ENCODE results near the gene RPP21. TPM values are rescaled to one million over a fixed set of nuclear protein-coding genes. Genes with fewer than 3 reads are reported as not detected.

RPP21 gene
- total RNA-seq, 1 donor from 2014 or later = 38.1 TPM

GRCh38 chr6:30325873-30326525 lies 19.0 kb upstream of the RPP21 start:
- H3K9me3 Mint-ChIP-seq = no peaks in the 10 kb centered on the region
- peak; percentile 54 for ATAC-seq (ENCODE audit: low read depth)
- DNase-seq = peak; percentile 40
- POLR2A ChIA-PET = interaction anchor here (0.5 to 3.0 kb wide), 20 partner anchors 9 to 676 kb away, joined by 3 to 27 read pairs (median 4); partner anchors contain the start of genes MDC1, PPP1R11, RPP21 and TRIM26
- CTCF ChIA-PET = interaction anchor here (0.8 to 1.4 kb wide), 5 partner anchors 20 to 195 kb away, joined by 3 to 6 read pairs (median 4); no protein-coding TSS in a partner anchor
- peaks cover 47% of the 10 kb centered on the region for H3K36me3 Mint-ChIP-seq (ENCODE audit: low read depth)
- intact Hi-C loops (cut with micrococcal nuclease) = loop anchor here (1.0 to 5.0 kb wide), 6 partner anchors 19 to 1429 kb away; partner anchors contain the start of genes PPP1R11 and RPP21
- H3K27ac Mint-ChIP-seq = peak overlapping the region; percentile 99
- no peak for TF ChIP-seq CTCF (IDR thresholded peaks at IDR 0.05)
- peaks cover 63% of the 10 kb centered on the region for H3K4me1 Mint-ChIP-seq
- peak overlapping the region; percentile 96 for H3K4me3 Mint-ChIP-seq
- no peaks in the 10 kb centered on the region for H3K27me3 Mint-ChIP-seq

- H3K27me3 Mint-ChIP-seq = no peaks in the 10 kb centered on the region
- ChIA-PET POLR2A (interaction anchor here (0.5 to 3.0 kb wide), 21 partner anchors 9 to 677 kb away, joined by 3 to 27 read pairs (median 4); partner anchors contain the start of genes MDC1, PPP1R11, RPP21 and TRIM26), CTCF (interaction anchor here (0.8 to 1.4 kb wide), 4 partner anchors 19 to 196 kb away, joined by 3 to 6 read pairs (median 4); no protein-coding TSS in a partner anchor)
- peaks cover 57% of the 10 kb centered on the region for H3K4me1 Mint-ChIP-seq
- peak; percentile 68 for ATAC-seq (ENCODE audit: low read depth)
- H3K27ac Mint-ChIP-seq = peak within 1 kb of the TSS; percentile 99
- intact Hi-C loops (cut with micrococcal nuclease) = loop anchor here (1.0 to 5.0 kb wide), 5 partner anchors 19 to 1429 kb away; partner anchors contain the start of genes PPP1R11 and RPP21
- H3K9me3 Mint-ChIP-seq = no peaks in the 10 kb centered on the region
- peaks cover 54% of the 10 kb centered on the region for H3K36me3 Mint-ChIP-seq (ENCODE audit: low read depth)
- peak within 1 kb of the TSS; percentile 96 for H3K4me3 Mint-ChIP-seq
- peak; percentile 90 for DNase-seq
- TF ChIP-seq CTCF (IDR thresholded peaks at IDR 0.05) = no peak
Observed at GRCh38 chr6:30326526-30327231, 18.3 kb upstream of the RPP21 start, which contains the start of gene TRIM39. Gene TRIM39, plus strand, starts transcription at chr6:30326927. Its CDS starts 2,391 bp downstream, at chr6:30329318.

DNA sequence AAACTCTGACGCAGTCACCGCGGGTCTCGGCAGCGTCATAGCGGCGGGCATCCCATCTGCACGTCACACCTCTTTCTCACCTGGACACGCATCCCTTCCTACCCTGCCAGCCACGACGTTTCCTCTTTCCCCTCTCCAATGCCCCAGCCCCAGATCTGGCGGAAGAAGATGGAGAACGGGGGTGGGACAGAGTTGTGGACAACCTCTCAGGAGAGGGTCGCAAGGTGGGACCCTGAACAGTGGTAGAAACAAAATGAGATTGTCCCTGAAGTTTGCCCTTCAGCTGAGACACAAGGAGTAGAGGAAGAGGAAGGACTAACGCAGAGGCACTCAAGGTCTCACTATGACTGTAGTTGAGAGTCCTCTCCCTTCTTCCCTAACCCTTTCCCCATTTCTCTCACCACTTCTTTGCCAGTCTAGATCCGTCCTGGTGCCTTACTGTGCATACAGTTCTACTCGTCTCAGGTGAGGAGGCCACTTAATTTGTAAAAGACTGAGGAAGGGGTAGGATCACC lies 17.7 kb upstream of the RPP21 start:
- ChIA-PET POLR2A (interaction anchor here (1.0 to 3.0 kb wide), 11 partner anchors 10 to 677 kb away, joined by 3 to 27 read pairs (median 5); partner anchors contain the start of genes MDC1, PPP1R11, RPP21 and TRIM26), CTCF (interaction anchor here (1.3 kb wide), 1 partner anchor 113 kb away, joined by 4 read pairs; no protein-coding TSS in a partner anchor)
- H3K9me3 Mint-ChIP-seq = no peaks in the 10 kb centered on the region
- peak overlapping the region; percentile 96 for H3K27ac Mint-ChIP-seq
- H3K36me3 Mint-ChIP-seq (ENCODE audit: low read depth) = peaks cover 57% of the 10 kb centered on the region
- intact Hi-C loops (cut with micrococcal nuclease) = loop anchor here (5.0 kb wide), 1 partner anchor 1430 kb away; no protein-coding TSS in a partner anchor
- H3K4me1 Mint-ChIP-seq = peaks cover 51% of the 10 kb centered on the region
- H3K4me3 Mint-ChIP-seq = peak overlapping the region; percentile 96
- H3K27me3 Mint-ChIP-seq = no peaks in the 10 kb centered on the region
- no peak for TF ChIP-seq CTCF (IDR thresholded peaks at IDR 0.05)
- DNase-seq (no peak), ATAC-seq (ENCODE audit: low read depth) (no peak)

GRCh38 chr6:30328397-30328796 lies 16.6 kb upstream of the RPP21 start:
- no peak for TF ChIP-seq CTCF (IDR thresholded peaks at IDR 0.05)
- Mint-ChIP-seq H3K36me3 (ENCODE audit: low read depth) (peaks cover 61% of the 10 kb centered on the region), H3K4me1 (peaks cover 41% of the 10 kb centered on the region), H3K4me3 (peak overlapping the region; percentile 4), H3K27me3 (no peaks in the 10 kb centered on the region), H3K9me3 (no peaks in the 10 kb centered on the region), H3K27ac (peak overlapping the region; percentile 5)
- ChIA-PET CTCF (no interaction called here), POLR2A (interaction anchor here (1.2 to 2.9 kb wide), 2 partner anchors 16 to 30 kb away, joined by 3 to 14 read pairs; partner anchors contain the start of gene RPP21)
- intact Hi-C loops (cut with micrococcal nuclease) = loop anchor here (5.0 kb wide), 1 partner anchor 1431 kb away; no protein-coding TSS in a partner anchor
- DNase-seq (no peak), ATAC-seq (ENCODE audit: low read depth) (no peak)

All from activated B cell treated with CpG ODN at 0.5 μM for 24 hours (primary cell).